Upper lobe of left lung (tissue), 6 donors: ENCODE results near the gene GMDS. TPM values are rescaled to one million over a fixed set of nuclear protein-coding genes. Genes with fewer than 3 reads are reported as not detected.

Source experiments
- ATAC-seq, 2 donors: fragments of 200-7000 bp; cut with Tn5 transposase; one replicate each; pipeline ENCODE4 v1.9.1; 2022; ENCODE audit warnings: mild to moderate bottlenecking in 2 of 2, moderate library complexity in 2 of 2; ENCODE audit not compliant: low FRiP score in 2 of 2
- DNase-seq, 2 donors: peaks; one replicate each; pipeline ENCODE4 v3.0.0-alpha.2; 2019 to 2020
- H3K27ac ChIP-seq, 4 donors: fragments of 200-600 bp; sonication (generic); one replicate each; pipeline ENCODE4 v1.5.1; 2016 to 2019
- H3K27me3 ChIP-seq, 4 donors: fragments of 200-600 bp; sonication (generic); one replicate each; pipeline ENCODE4 v1.5.1; 2017 to 2019
- H3K36me3 ChIP-seq, 4 donors: fragments of 200-600 bp; sonication (generic); one replicate each; pipeline ENCODE4 v1.5.1; 2016 to 2019
- H3K4me1 ChIP-seq, 4 donors: fragments of 200-600 bp; sonication (generic); one replicate each; pipeline ENCODE4 v1.5.1; 2018 to 2019
- H3K4me3 ChIP-seq, 4 donors: fragments of 200-600 bp; sonication (generic); one replicate each; pipeline ENCODE4 v1.5.1; 2017 to 2019; ENCODE audit warnings: mild to moderate bottlenecking in 2 of 4, moderate library complexity in 1 of 4
- H3K9me3 ChIP-seq, 4 donors: fragments of 200-600 bp; sonication (generic); one replicate each; pipeline ENCODE4 v1.5.1; 2018 to 2019
- EP300 ChIP-seq, 4 donors: sonication (generic); formaldehyde crosslinking; IDR thresholded peaks; one replicate each; pipeline ENCODE4 v1.5.1; 2017; ENCODE audit warnings: antibody characterized with exemption in 4 of 4, control low read depth in 2 of 4
- POLR2A ChIP-seq, 4 donors: fragments of 450-650 bp; IDR thresholded peaks; one replicate each; pipeline ENCODE4 v1.5.1; 2016 to 2017; ENCODE audit warnings: antibody characterized with exemption in 4 of 4, mild to moderate bottlenecking in 2 of 4
- POLR2AphosphoS5 ChIP-seq, 2 donors: sonication (generic); formaldehyde crosslinking; IDR thresholded peaks; one replicate each; pipeline ENCODE4 v1.5.1; 2017; ENCODE audit warnings: antibody characterized with exemption in 2 of 2
- WGBS, 2 donors: methylation state at CpG; one replicate each; pipeline ENCODE4 v1.1.5; 2017 to 2018; 5-methylcytosine and 5-hydroxymethylcytosine counted together
- total RNA-seq, 6 donors: library from RNA; depleted of rRNA in 4 of 6; stranded (reverse); fragments of >200 nt in 4 of 6; gene quantifications; one replicate each; pipeline versions ENCODE4 v1.1.0 to v1.2.1, GENCODE V29; 2016 to 2021
- TF ChIP-seq, protein P1 (sequence below), 6 experiments: fragments of 450-650 bp in 4 of 6; fragments of 200-600 bp in 2 of 6; sonication (generic) in 2 of 6; IDR thresholded peaks; one replicate each; pipeline ENCODE4 v1.5.1; 2016 to 2019; ENCODE audit warnings: antibody characterized with exemption in 6 of 6
- donor health status: DM: no; HTN: no; CAD: no; lungs with moderate emphysema.
- donor health status: DM: no; HTN: yes; CAD: no; lungs with severe emphysema.

Gene GMDS
- total RNA-seq, 6 donors from 2014 or later, result 7.6 to 17.8 (median 14.1) TPM

DNA sequence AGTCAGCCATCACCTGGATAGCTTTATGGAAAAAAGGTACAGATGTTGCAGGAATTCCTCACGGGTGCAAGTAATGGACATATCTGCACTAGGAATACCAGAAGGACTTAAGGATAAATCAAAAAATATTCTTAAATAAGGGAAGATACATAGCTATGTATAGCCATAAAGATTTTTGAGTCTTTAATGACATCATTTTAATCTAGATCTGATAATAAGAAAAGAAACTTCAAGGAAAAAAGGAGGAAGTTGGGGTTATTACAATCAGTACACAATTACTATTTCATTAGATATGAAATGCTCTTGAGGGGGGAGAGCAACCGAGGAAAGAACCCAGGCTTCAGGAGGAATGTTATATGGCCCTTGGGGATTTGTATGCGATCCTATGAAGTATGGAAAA, 525.5 kb downstream of the GMDS start:
- Histone ChIP-seq H3K36me3 (no peaks in the 10 kb centered on the region), H3K27me3 (no peaks in the 10 kb centered on the region), H3K9me3 (no peaks in the 10 kb centered on the region), H3K27ac (no peak overlapping the region), H3K4me3 (no peak overlapping the region), H3K4me1 (peaks cover 0 to 11% (median 7%) of the 10 kb centered on the region in 4 donors)
- 71 to 82% methylated on average over 3 of the region's 3 CpGs for WGBS, 2 donors
- TF ChIP-seq, protein P1, sequence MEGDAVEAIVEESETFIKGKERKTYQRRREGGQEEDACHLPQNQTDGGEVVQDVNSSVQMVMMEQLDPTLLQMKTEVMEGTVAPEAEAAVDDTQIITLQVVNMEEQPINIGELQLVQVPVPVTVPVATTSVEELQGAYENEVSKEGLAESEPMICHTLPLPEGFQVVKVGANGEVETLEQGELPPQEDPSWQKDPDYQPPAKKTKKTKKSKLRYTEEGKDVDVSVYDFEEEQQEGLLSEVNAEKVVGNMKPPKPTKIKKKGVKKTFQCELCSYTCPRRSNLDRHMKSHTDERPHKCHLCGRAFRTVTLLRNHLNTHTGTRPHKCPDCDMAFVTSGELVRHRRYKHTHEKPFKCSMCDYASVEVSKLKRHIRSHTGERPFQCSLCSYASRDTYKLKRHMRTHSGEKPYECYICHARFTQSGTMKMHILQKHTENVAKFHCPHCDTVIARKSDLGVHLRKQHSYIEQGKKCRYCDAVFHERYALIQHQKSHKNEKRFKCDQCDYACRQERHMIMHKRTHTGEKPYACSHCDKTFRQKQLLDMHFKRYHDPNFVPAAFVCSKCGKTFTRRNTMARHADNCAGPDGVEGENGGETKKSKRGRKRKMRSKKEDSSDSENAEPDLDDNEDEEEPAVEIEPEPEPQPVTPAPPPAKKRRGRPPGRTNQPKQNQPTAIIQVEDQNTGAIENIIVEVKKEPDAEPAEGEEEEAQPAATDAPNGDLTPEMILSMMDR (IDR thresholded peaks at IDR 0.05), result no peak
- TF ChIP-seq POLR2A (IDR thresholded peaks at IDR 0.05) (no peak), EP300 (IDR thresholded peaks at IDR 0.05) (no peak), POLR2AphosphoS5 (IDR thresholded peaks at IDR 0.05) (no peak)
- no peak for ATAC-seq
- no peak for DNase-seq

DNA sequence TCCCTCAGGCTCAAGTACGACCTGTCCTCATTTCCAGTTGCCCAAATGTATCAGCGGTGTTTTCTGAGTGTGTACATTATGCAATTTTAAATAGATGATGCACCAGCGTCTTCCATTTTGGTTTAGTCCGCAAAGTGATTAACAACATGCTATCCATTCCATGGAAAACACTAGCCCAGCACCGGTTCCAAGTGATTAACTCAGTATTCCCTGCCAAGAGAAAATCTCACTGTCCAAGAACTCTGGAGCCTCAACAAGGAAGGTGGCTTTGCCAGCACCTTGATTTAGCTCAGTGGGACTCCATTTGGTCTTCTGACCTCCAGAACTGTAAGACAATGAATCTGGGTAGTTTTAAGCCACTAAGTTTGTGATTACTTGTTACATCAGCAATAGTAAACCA, 528.5 kb downstream of the GMDS start:
- Histone ChIP-seq H3K27me3 (no peaks in the 10 kb centered on the region), H3K9me3 (no peaks in the 10 kb centered on the region), H3K4me1 (no peaks in the 10 kb centered on the region), H3K4me3 (no peak overlapping the region), H3K27ac (no peak overlapping the region), H3K36me3 (no peaks in the 10 kb centered on the region)
- TF ChIP-seq, protein P1 (IDR thresholded peaks at IDR 0.05), result no peak
- TF ChIP-seq POLR2AphosphoS5 (IDR thresholded peaks at IDR 0.05) (no peak), POLR2A (IDR thresholded peaks at IDR 0.05) (no peak), EP300 (IDR thresholded peaks at IDR 0.05) (no peak)
- DNase-seq (no peak), ATAC-seq (no peak)
- 91 to 97% methylated on average over 5 of the region's 5 CpGs for whole genome bisulfite sequencing, 2 donors

DNA sequence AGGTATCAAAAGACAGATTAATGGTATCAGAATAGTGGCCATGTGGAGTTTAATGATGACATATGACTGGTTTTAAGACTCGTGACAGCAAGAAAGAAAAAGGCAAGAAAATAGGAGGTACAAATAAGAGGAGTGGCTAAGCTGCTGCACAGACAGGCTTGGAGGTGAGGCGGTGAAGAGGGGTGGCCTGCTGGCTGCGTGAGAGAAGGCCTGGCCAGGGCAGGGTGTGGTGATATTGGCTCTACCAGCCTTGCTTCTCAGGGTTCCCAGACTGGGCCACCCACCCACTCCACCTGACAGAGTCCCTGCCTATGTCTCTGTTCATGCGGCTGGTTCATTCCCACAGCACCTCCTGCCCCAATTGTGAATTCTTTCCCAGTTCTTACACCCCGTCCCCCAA, 529.0 kb downstream of the GMDS start:
- DNase-seq, result no peak
- WGBS, 2 donors, result 75 to 96% methylated on average over 5 of the region's 5 CpGs
- H3K27me3 ChIP-seq, result no peaks in the 10 kb centered on the region

DNA sequence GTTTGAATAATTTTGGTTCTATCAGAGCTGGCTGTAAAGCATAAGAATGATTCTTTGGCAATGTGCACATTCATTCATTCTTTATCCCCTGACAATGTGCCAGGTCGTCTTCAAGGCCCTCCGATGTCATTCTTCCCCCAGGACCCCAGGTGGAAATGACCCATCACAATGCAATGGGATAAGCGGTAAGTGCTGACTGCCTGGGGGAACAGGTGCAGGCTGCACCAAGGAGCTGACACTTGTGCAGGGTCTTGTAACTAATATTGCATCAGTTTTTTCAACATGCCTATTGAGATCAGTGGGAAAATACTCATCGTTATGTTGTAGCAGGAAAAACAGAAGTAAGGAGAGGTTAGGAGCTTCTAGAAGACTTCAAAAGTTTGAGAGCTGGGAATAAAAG, 530.1 kb downstream of the GMDS start:
- ATAC-seq (no peak), DNase-seq (no peak)
- Histone ChIP-seq H3K4me1 (no peaks in the 10 kb centered on the region), H3K27ac (no peak overlapping the region), H3K9me3 (no peaks in the 10 kb centered on the region), H3K36me3 (no peaks in the 10 kb centered on the region), H3K27me3 (no peaks in the 10 kb centered on the region), H3K4me3 (no peak overlapping the region)
- TF ChIP-seq, protein P1 (IDR thresholded peaks at IDR 0.05), result no peak
- TF ChIP-seq POLR2A (IDR thresholded peaks at IDR 0.05), result no peak
- no peak for TF ChIP-seq EP300 (IDR thresholded peaks at IDR 0.05)
- no peak for TF ChIP-seq POLR2AphosphoS5 (IDR thresholded peaks at IDR 0.05)
- WGBS, 2 donors, result 85 to 92% methylated on average over 4 of the region's 4 CpGs

More for the DNA sequence above, 529.0 kb downstream of the GMDS start:
- H3K27ac ChIP-seq, result no peak overlapping the region
- H3K9me3 ChIP-seq, result no peaks in the 10 kb centered on the region
- H3K4me1 ChIP-seq, result no peaks in the 10 kb centered on the region
- H3K36me3 ChIP-seq, result no peaks in the 10 kb centered on the region
- no peak for ATAC-seq
- no peak overlapping the region for H3K4me3 ChIP-seq
- TF ChIP-seq, protein P1 (IDR thresholded peaks at IDR 0.05), result no peak
- TF ChIP-seq POLR2AphosphoS5 (IDR thresholded peaks at IDR 0.05) (no peak), EP300 (IDR thresholded peaks at IDR 0.05) (no peak), POLR2A (IDR thresholded peaks at IDR 0.05) (no peak)

DNA sequence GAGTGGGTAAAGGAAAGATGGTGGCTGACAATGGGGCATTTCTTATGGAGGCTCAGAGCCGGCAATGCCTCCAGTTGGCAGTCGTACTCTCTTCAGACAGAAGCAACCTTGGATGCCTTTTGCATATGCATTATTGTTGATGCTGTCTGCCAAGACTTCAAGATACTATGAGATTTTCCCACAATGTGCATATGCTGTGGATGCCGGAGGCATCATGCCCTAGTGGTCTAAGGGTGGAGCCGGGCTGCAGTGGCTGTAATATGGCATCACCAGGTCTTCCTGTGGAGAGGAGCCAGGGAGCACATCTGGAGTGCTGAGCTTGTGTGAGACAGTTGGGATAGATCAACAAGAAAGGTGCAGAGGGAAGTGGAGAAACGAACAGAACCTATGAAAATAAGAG, 530.8 kb downstream of the GMDS start:
- H3K4me3 ChIP-seq, result no peak overlapping the region
- 96 to 98% methylated on average over 5 of the region's 5 CpGs for WGBS, 2 donors
- H3K27ac ChIP-seq, result no peak overlapping the region
- no peak for ATAC-seq
- H3K9me3 ChIP-seq, result no peaks in the 10 kb centered on the region
- no peak for DNase-seq
- H3K4me1 ChIP-seq, result no peaks in the 10 kb centered on the region
- H3K36me3 ChIP-seq, result no peaks in the 10 kb centered on the region
- no peaks in the 10 kb centered on the region for H3K27me3 ChIP-seq
- TF ChIP-seq POLR2A (IDR thresholded peaks at IDR 0.05) (no peak), EP300 (IDR thresholded peaks at IDR 0.05) (no peak), POLR2AphosphoS5 (IDR thresholded peaks at IDR 0.05) (no peak)
- TF ChIP-seq, protein P1 (IDR thresholded peaks at IDR 0.05), result no peak
